Measurements from ENCODE around the gene DCP2.

DCP2 gene

DNA sequence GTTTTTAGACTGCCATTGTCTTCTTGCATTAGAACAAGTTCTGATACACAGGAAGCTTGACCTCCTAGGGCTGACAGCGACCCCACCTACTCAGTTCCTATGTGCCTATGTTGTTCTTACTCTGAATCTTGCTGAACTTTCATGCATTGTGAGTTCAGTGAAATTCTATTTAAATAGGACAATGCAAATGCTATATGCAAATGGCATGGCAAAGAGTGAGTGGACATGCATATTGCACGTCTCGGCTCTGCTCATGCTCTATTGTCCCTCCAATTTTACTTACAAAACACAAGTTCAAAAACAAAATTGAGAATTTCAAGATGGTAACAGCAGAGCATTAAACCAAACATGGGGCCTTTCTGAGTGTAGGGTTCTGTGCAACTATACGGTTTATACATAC, 5.3 kb upstream of the DCP2 start:
- no peak overlapping the region for H3K27ac ChIP-seq
- TF ChIP-seq, protein P1, sequence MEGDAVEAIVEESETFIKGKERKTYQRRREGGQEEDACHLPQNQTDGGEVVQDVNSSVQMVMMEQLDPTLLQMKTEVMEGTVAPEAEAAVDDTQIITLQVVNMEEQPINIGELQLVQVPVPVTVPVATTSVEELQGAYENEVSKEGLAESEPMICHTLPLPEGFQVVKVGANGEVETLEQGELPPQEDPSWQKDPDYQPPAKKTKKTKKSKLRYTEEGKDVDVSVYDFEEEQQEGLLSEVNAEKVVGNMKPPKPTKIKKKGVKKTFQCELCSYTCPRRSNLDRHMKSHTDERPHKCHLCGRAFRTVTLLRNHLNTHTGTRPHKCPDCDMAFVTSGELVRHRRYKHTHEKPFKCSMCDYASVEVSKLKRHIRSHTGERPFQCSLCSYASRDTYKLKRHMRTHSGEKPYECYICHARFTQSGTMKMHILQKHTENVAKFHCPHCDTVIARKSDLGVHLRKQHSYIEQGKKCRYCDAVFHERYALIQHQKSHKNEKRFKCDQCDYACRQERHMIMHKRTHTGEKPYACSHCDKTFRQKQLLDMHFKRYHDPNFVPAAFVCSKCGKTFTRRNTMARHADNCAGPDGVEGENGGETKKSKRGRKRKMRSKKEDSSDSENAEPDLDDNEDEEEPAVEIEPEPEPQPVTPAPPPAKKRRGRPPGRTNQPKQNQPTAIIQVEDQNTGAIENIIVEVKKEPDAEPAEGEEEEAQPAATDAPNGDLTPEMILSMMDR (conservative IDR thresholded peaks at IDR 0.05) = no peak

DNA sequence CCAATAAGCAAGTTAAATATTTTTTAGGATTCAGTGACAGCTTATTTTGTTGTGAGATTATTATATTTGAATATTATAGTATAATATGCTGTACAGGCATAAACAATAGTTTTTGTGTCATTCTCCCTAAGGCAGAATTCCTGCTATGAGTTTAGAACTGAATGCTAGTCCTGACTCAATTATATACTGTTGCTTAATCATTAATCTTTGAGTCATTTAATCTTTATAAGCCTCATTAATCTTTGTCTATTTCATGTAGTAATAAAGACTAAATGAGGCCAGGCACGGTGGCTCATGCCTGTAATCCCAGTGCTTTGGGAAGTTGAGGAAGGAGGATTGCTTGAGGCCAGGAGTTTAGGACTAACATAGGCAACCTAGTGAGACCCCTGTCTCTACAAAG, 3.6 kb upstream of the DCP2 start:
- TF ChIP-seq, protein P1 (conservative IDR thresholded peaks at IDR 0.05) = no peak
- H3K27ac ChIP-seq = no peak overlapping the region

DNA sequence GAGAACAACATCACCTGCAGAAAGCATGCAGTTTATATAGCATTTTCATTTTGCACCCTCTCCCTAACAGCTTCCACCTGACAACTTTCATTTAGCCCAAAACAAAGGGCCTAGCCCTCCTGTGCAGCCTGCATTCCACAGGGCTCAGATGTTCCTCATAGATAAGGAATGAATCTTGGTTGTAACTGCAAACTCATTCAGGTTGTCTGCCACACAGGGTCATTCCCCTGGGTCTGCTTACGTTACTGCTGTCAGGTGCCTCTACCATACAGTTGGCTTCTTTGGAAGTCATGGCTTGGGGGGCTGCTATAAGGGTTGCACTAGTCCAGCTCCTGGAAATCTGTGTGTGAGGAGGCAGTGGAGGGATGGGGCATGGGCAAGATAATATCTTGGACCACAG, 2.7 kb upstream of the DCP2 start:
- TF ChIP-seq, protein P1 (conservative IDR thresholded peaks at IDR 0.05) = no peak
- H3K27ac ChIP-seq = no peak overlapping the region

GRCh38 chr5:112974901-112975300, 1.7 kb upstream of the DCP2 start:
- TF ChIP-seq, protein P1 (conservative IDR thresholded peaks at IDR 0.05) = no peak
- no peak overlapping the region for H3K27ac ChIP-seq

DNA sequence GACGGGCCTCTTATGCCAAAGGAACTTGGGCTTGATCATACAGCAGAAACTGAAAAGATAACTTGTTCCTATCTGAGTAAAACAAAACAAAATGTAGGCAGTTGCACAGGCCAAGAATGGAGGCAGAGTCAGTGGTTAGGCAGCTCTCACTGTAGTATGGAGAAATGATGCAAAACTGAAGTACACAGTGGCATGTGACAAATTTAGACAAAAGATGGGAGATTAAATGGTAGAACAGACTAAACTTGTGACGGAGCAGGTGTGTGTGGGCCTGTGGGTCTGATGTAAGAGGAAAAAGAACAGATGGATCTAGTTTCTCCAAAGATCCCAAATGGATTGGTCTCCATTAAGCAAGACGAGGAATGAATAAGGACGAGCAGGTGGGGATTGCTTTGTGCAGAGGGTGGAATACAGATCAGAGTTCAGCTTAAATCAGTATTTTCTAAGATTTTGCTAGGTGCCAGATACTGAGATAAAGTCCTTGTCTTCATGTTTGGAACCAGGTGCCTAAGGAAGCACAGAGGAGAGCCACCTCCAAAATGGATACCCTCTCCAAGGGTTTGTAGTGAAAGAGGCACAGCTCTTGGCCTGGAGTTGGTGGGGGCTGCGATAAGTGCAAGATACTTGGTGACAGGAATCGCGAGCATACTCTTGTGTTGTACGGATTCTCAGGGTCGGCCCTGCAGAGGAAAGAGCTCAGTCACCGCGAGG, 722 bp upstream of the DCP2 start:
- peak overlapping the region; percentile 87 for H3K27ac ChIP-seq
- TF ChIP-seq, protein P1 (conservative IDR thresholded peaks at IDR 0.05) = no peak

DNA sequence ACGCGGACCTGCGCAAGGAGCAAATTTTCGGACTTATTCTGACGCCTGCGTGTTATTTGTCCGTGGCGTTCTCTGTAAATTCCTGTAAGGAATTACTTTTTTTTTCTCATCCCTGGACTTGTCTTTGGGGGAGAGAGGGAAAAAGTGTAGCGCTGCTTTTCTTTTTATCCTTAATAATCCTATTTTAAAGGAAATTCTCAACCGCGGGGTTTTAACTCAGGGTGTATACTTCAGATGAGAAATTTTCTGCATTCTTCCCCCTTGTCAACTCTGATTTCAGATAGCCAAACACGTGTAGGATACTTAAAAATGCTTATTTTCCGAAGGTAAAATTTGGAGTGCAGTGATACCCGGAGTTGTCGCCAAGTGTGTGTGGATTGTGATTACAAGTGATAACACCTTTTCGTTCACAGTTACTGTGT, 853 bp downstream of the DCP2 start:
- TF ChIP-seq, protein P1 (conservative IDR thresholded peaks at IDR 0.05) = no peak
- peak overlapping the region; percentile 87 for H3K27ac ChIP-seq

DNA sequence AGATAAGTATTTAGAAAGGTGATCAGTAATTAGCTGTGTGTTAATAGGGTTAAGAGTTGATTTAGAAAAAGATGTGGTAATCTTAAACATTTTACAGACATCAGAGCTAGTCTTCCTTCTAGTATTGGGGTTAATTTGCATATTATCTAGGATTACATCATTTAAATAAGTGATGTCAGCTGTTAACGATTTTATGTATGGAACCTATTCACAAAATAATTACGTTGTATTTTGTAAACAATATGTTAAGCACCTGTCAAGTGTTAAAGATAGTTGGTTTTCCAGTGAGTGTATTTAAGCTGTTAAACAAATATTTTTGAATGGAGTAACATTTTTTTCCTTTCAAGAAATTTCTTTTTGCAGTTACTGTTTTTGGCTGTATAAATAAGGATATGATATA, 2.2 kb downstream of the DCP2 start:
- TF ChIP-seq, protein P1 (conservative IDR thresholded peaks at IDR 0.05) = no peak
- H3K27ac ChIP-seq = no peak overlapping the region
